Uterus (tissue), 2 donors: ENCODE measurements around the gene ERVFRD-1.

ENCODE experiments used
- POLR2A ChIP-seq, 2 donors: fragments of 450-650 bp; IDR thresholded peaks; one replicate each; pipeline ENCODE4 v1.6.1; 2016; ENCODE audit warnings: antibody characterized with exemption in 2 of 2, mild to moderate bottlenecking in 1 of 2, moderate library complexity in 1 of 2
- TF ChIP-seq, protein P1 (sequence below), 4 experiments: fragments of 200-600 bp in 2 of 4; fragments of 450-650 bp in 2 of 4; sonication (generic) in 2 of 4; IDR thresholded peaks; one replicate each; pipeline ENCODE4 v1.5.1; 2016 to 2019; ENCODE audit warnings: antibody characterized with exemption in 4 of 4, mild to moderate bottlenecking in 2 of 4, moderate library complexity in 1 of 4

DNA sequence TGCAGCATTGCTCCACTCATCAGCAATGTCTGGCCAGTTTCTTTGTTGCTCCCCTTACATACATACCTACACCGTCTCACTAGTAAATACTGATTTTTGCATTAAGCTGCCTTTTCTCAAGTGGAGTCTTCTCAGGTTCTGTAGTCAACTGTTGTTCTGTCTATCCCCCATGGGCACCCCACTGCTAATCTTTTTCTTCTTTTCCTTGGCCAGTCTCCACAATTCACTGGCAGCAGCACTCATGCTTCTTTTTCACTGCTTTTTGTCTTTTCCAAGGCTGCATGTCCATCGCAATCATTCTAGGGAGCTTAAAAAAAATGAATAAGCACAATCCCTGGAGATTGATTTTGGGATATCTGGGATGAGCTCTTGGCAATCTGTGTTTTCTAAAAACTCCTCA is 10.3 kb upstream of the ERVFRD-1 start:
- no peak for TF ChIP-seq POLR2A (IDR thresholded peaks at IDR 0.05)
- TF ChIP-seq, protein P1, sequence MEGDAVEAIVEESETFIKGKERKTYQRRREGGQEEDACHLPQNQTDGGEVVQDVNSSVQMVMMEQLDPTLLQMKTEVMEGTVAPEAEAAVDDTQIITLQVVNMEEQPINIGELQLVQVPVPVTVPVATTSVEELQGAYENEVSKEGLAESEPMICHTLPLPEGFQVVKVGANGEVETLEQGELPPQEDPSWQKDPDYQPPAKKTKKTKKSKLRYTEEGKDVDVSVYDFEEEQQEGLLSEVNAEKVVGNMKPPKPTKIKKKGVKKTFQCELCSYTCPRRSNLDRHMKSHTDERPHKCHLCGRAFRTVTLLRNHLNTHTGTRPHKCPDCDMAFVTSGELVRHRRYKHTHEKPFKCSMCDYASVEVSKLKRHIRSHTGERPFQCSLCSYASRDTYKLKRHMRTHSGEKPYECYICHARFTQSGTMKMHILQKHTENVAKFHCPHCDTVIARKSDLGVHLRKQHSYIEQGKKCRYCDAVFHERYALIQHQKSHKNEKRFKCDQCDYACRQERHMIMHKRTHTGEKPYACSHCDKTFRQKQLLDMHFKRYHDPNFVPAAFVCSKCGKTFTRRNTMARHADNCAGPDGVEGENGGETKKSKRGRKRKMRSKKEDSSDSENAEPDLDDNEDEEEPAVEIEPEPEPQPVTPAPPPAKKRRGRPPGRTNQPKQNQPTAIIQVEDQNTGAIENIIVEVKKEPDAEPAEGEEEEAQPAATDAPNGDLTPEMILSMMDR (IDR thresholded peaks at IDR 0.05) = no peak
